ENCODE measurements around the gene WNT8B. TPM values are rescaled to one million over a fixed set of nuclear protein-coding genes. Genes with fewer than 3 reads are reported as not detected.

Gene WNT8B
- total and polyA plus RNA-seq, 9 of the 15 experiments (the other 6 are each of a cell fraction or from before 2014, with no cell fraction given) = not detected

DNA sequence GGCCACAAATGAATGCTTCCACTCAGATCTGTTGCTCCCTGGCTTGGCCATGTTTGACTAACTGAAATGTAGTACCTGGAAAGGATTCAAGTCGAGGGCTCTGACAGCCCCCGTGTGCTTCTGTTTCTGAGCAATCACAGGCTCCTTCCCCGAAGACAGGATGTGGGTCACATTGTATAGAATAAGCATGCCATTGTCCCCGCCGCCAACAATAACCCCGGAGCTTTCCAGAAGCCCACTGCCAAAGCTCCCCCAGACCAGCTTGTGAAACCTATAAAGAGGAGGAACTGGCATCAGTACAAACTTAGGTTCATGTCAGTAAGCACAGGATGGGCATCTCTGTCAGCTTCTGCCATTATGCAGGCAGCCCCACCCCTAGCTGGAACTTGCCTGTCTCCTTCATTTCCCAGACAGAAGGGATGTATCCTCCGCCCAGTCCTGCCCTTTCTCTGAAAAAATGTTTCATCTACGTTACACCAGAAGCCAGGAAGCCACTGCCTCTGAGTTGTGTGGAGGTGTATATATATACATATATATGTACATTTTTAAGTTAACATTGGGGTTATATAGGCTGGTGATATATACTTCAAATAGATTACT is 46.5 kb downstream of the WNT8B start:
- Histone ChIP-seq H3K4me1 (replicated peaks in 1 of 2; ENCODE audit: control insufficient read depth in 2 of 2, insufficient read depth in 2 of 2, low read length in 2 of 2) (peaks cover 0 to 4% of the 10 kb centered on the region in 2 experiments; a peak in 2 of 5 replicates), H3K36me3 (ENCODE audit: control insufficient read depth, insufficient read depth, low read length) (no peaks in the 10 kb centered on the region), H3K79me2 (ENCODE audit: control insufficient read depth, insufficient read depth, low read length) (no peaks in the 10 kb centered on the region), H3K9me1 (ENCODE audit: control insufficient read depth, insufficient read depth, low read length) (no peaks in the 10 kb centered on the region), H3K27me3 (ENCODE audit: control insufficient read depth in 2 of 2, insufficient read depth in 2 of 2, low read length in 2 of 2) (no peaks in the 10 kb centered on the region), H2AFZ (ENCODE audit: low read depth, low read length) (no peak overlapping the region), H3K9me3 (replicated peaks; ENCODE audit: control insufficient read depth, insufficient read depth, low read depth, low read length) (no peaks in the 10 kb centered on the region), H3K4me2 (ENCODE audit: insufficient read depth, low read length) (no peak overlapping the region), H3K27ac (ENCODE audit: extremely low read depth, low read depth, low read length) (no peak overlapping the region), H3K4me3 (no peak overlapping the region), H3K9ac (ENCODE audit: insufficient read depth in 1 of 2, low read depth in 2 of 2, low read length in 2 of 2) (no peak overlapping the region), H4K20me1 (replicated peaks; ENCODE audit: control insufficient read depth, insufficient read depth, low read length) (no peaks in the 10 kb centered on the region)
- no TSS peak for BruUV-seq (replicated peaks)
- DNase-seq (ENCODE audit: extremely low read depth in 1 of 4, low spot score in 3 of 4) (no peak), ATAC-seq (no peak), FAIRE-seq (no peak)
- ChIA-PET POLR2A (interaction anchor here (0.8 kb wide), 1 partner anchor 634 kb away, joined by 3 read pairs; no protein-coding TSS in a partner anchor), CTCF (ENCODE audit: low intra/inter-chr PET ratio) (interaction anchor here (0.6 to 3.7 kb wide), 4 partner anchors 73 to 206 kb away, joined by 3 to 44 read pairs (median 6); no protein-coding TSS in a partner anchor)
- intact Hi-C loops (cut with micrococcal nuclease) = loop anchor here (2.0 kb wide), 1 partner anchor 167 kb away; no protein-coding TSS in a partner anchor
- 29% methylated on average over 8 of the region's 8 CpGs for WGBS (ENCODE audit: insufficient coverage, low coverage, missing lambda C conversion rate)
- in situ Hi-C loops (cut with MboI) = loop anchor here (5.0 to 10.0 kb wide), 3 partner anchors 72 to 665 kb away; no protein-coding TSS in a partner anchor
- no peak for TF ChIP-seq SMC3 (conservative IDR thresholded peaks at IDR 0.05; ENCODE audit: insufficient read depth, low read depth, low read length)
- TF ChIP-seq, protein P1, sequence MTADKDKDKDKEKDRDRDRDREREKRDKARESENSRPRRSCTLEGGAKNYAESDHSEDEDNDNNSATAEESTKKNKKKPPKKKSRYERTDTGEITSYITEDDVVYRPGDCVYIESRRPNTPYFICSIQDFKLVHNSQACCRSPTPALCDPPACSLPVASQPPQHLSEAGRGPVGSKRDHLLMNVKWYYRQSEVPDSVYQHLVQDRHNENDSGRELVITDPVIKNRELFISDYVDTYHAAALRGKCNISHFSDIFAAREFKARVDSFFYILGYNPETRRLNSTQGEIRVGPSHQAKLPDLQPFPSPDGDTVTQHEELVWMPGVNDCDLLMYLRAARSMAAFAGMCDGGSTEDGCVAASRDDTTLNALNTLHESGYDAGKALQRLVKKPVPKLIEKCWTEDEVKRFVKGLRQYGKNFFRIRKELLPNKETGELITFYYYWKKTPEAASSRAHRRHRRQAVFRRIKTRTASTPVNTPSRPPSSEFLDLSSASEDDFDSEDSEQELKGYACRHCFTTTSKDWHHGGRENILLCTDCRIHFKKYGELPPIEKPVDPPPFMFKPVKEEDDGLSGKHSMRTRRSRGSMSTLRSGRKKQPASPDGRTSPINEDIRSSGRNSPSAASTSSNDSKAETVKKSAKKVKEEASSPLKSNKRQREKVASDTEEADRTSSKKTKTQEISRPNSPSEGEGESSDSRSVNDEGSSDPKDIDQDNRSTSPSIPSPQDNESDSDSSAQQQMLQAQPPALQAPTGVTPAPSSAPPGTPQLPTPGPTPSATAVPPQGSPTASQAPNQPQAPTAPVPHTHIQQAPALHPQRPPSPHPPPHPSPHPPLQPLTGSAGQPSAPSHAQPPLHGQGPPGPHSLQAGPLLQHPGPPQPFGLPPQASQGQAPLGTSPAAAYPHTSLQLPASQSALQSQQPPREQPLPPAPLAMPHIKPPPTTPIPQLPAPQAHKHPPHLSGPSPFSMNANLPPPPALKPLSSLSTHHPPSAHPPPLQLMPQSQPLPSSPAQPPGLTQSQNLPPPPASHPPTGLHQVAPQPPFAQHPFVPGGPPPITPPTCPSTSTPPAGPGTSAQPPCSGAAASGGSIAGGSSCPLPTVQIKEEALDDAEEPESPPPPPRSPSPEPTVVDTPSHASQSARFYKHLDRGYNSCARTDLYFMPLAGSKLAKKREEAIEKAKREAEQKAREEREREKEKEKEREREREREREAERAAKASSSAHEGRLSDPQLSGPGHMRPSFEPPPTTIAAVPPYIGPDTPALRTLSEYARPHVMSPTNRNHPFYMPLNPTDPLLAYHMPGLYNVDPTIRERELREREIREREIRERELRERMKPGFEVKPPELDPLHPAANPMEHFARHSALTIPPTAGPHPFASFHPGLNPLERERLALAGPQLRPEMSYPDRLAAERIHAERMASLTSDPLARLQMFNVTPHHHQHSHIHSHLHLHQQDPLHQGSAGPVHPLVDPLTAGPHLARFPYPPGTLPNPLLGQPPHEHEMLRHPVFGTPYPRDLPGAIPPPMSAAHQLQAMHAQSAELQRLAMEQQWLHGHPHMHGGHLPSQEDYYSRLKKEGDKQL (CRISPR knock-in tag; IDR thresholded peaks at IDR 0.05; ENCODE audit: borderline replicate concordance) = no peak
- TF ChIP-seq XRCC5 (IDR thresholded peaks at IDR 0.05; ENCODE audit: low read depth, low read length) = no peak
- no peak for TF ChIP-seq ZNF551 (CRISPR knock-in tag; IDR thresholded peaks at IDR 0.05)
- TF ChIP-seq, protein P2, sequence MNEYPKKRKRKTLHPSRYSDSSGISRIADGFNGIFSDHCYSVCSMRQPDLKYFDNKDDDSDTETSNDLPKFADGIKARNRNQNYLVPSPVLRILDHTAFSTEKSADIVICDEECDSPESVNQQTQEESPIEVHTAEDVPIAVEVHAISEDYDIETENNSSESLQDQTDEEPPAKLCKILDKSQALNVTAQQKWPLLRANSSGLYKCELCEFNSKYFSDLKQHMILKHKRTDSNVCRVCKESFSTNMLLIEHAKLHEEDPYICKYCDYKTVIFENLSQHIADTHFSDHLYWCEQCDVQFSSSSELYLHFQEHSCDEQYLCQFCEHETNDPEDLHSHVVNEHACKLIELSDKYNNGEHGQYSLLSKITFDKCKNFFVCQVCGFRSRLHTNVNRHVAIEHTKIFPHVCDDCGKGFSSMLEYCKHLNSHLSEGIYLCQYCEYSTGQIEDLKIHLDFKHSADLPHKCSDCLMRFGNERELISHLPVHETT (CRISPR knock-in tag; conservative IDR thresholded peaks at IDR 0.05 in 1 of 2, IDR thresholded peaks at IDR 0.05 in 1 of 2) = no peak
